AG04449 (cell line): Measurements from ENCODE around the gene DNAJB13.

ENCODE experiments used
- CTCF ChIA-PET: fragments of 350-600 bp; formaldehyde crosslinking; extraction: SDS; loops from one replicate; lab custom pipeline; 2021; ENCODE audit warnings: antibody characterized with exemption; lab: Yijun Ruan, JAX
- POLR2A ChIA-PET: fragments of 400-600, 350-600 bp; formaldehyde crosslinking; extraction: SDS; loops from one replicate; lab custom pipeline; 2020; ENCODE audit warnings: antibody characterized with exemption, inconsistent platforms; lab: Yijun Ruan, JAX
- DNase-seq: peaks from one replicate; pipeline ENCODE4 v3.0.0-alpha.2; 2010; ENCODE audit warnings: low read depth, low spot score
- H3K4me3 ChIP-seq: 2 replicates; pipeline ENCODE4 v1.5.1; 2011; ENCODE audit warnings: low read depth, mild to moderate bottlenecking, control low read depth, low read length
- CTCF ChIP-seq: IDR thresholded peaks from one replicate; pipeline ENCODE4 v1.5.1; 2011; ENCODE audit warnings: mild to moderate bottlenecking, moderate library complexity, low read length, control low read depth, inconsistent platforms; ENCODE audit not compliant: insufficient read depth; ENCODE audit errors: missing control alignments

The DNAJB13 gene

GRCh38 chr11:73990730-73991129 lies 39.9 kb downstream of the DNAJB13 start:
- POLR2A ChIA-PET = no interaction called here
- no peak for TF ChIP-seq CTCF

GRCh38 chr11:73991471-73992006 lies 40.7 kb downstream of the DNAJB13 start:
- POLR2A ChIA-PET = no interaction called here
- no peak overlapping the region for H3K4me3 ChIP-seq
- CTCF ChIA-PET = no interaction called here
- no peak for DNase-seq
- TF ChIP-seq CTCF = no peak

More at GRCh38 chr11:73990730-73991129, 39.9 kb downstream of the DNAJB13 start:
- CTCF ChIA-PET = interaction anchor here (0.6 kb wide), 1 partner anchor 34 kb away, joined by 3 read pairs; no protein-coding TSS in a partner anchor
- H3K4me3 ChIP-seq = no peak overlapping the region
- no peak for DNase-seq

- ChIA-PET CTCF (interaction anchor here (1.4 kb wide), 1 partner anchor 32 kb away, joined by 3 read pairs; no protein-coding TSS in a partner anchor), POLR2A (no interaction called here)
- DNase-seq = no peak
- no peak overlapping the region for H3K4me3 ChIP-seq
- TF ChIP-seq CTCF = no peak
Observed at GRCh38 chr11:73995247-73995646, 44.4 kb downstream of the DNAJB13 start.

GRCh38 chr11:73995731-73996130 lies 44.9 kb downstream of the DNAJB13 start:
- ChIA-PET POLR2A (no interaction called here), CTCF (interaction anchor here (1.4 kb wide), 1 partner anchor 32 kb away, joined by 3 read pairs; no protein-coding TSS in a partner anchor)
- no peak overlapping the region for H3K4me3 ChIP-seq
- no peak for TF ChIP-seq CTCF
- no peak for DNase-seq

GRCh38 chr11:73996161-73996747 lies 45.4 kb downstream of the DNAJB13 start:
- ChIA-PET CTCF (interaction anchor here (1.4 kb wide), 1 partner anchor 33 kb away, joined by 3 read pairs; no protein-coding TSS in a partner anchor), POLR2A (no interaction called here)
- H3K4me3 ChIP-seq = no peak overlapping the region
- no peak for TF ChIP-seq CTCF
- DNase-seq = no peak

GRCh38 chr11:73997120-73997770 lies 46.4 kb downstream of the DNAJB13 start:
- ChIA-PET POLR2A (interaction anchor here (0.6 kb wide), 1 partner anchor 18 kb away, joined by 3 read pairs; no protein-coding TSS in a partner anchor), CTCF (no interaction called here)
- TF ChIP-seq CTCF = no peak
- no peak for DNase-seq
- H3K4me3 ChIP-seq = no peak overlapping the region
